CD4-positive, CD25-positive, alpha-beta regulatory T cell (primary cell): ENCODE data around the gene PTPRN2. TPM values are rescaled to one million over a fixed set of nuclear protein-coding genes. Genes with fewer than 3 reads are reported as not detected.
A peak's percentile ranks its signal among the peaks of the same experiment; 100 is the strongest.

Experiments used
- ATAC-seq, 2 donors: fragments of 150-1000 bp; cut with Tn5 transposase; one replicate each; pipeline ENCODE4 v1.10.0; 2021; ENCODE audit warnings: low read depth in 2 of 2, moderate number of reproducible peaks in 2 of 2, moderate library complexity in 1 of 2
- DNase-seq, 3 donors: peaks; one replicate each; pipeline versions ENCODE4 v3.0.0 to v3.0.0-alpha.2; 2012 to 2022; ENCODE audit warnings: mixed read lengths in 1 of 3
- H3K27ac ChIP-seq: one replicate; pipeline ENCODE4 v1.7.0; 2013; ENCODE audit warnings: mild to moderate bottlenecking, low read length; ENCODE audit not compliant: insufficient read depth, poor library complexity, severe bottlenecking
- H3K27me3 ChIP-seq: one replicate; pipeline ENCODE4 v1.7.0; 2013; ENCODE audit warnings: low read length; ENCODE audit not compliant: control insufficient read depth, insufficient read depth
- H3K36me3 ChIP-seq: one replicate; pipeline ENCODE4 v1.7.0; 2013; ENCODE audit warnings: mild to moderate bottlenecking, low read length, moderate library complexity; ENCODE audit not compliant: control insufficient read depth, insufficient read depth
- H3K4me1 ChIP-seq: 2 replicates; pipeline ENCODE4 v1.7.0; 2013; ENCODE audit warnings: mild to moderate bottlenecking, low read length; ENCODE audit not compliant: insufficient read depth, control insufficient read depth, poor library complexity, severe bottlenecking
- H3K4me3 ChIP-seq: one replicate; pipeline ENCODE4 v1.7.0; 2013; ENCODE audit warnings: low read depth, mild to moderate bottlenecking, low read length, moderate library complexity
- H3K9me3 ChIP-seq, 2 experiments: 1 replicate in 1 of 2; 2 replicates in 1 of 2; pipeline ENCODE4 v1.7.0; 2013; ENCODE audit warnings: low read length in 2 of 2, mild to moderate bottlenecking in 1 of 2, moderate library complexity in 1 of 2; ENCODE audit not compliant: control insufficient read depth in 2 of 2
- H3K27ac Mint-ChIP-seq, 3 donors: one replicate each; pipeline ENCODE4 v1.8.0; 2020 to 2022; ENCODE audit warnings: mild to moderate bottlenecking in 3 of 3, mixed read lengths in 3 of 3, moderate library complexity in 2 of 3
- H3K27me3 Mint-ChIP-seq: one replicate; pipeline ENCODE4 v1.8.0; 2022; ENCODE audit warnings: mild to moderate bottlenecking, mixed read lengths
- H3K36me3 Mint-ChIP-seq: one replicate; pipeline ENCODE4 v1.8.0; 2020; ENCODE audit warnings: mixed read lengths
- H3K4me1 Mint-ChIP-seq, 4 donors: one replicate each; pipeline ENCODE4 v1.8.0; 2020 to 2022; ENCODE audit warnings: mixed read lengths in 4 of 4, mild to moderate bottlenecking in 1 of 4
- H3K4me3 Mint-ChIP-seq, 4 donors: one replicate each; pipeline ENCODE4 v1.8.0; 2020 to 2022; ENCODE audit warnings: mild to moderate bottlenecking in 4 of 4, mixed read lengths in 4 of 4, moderate library complexity in 3 of 4
- H3K9me3 Mint-ChIP-seq, 7 donors: one replicate each; pipeline ENCODE4 v1.8.0; 2020 to 2022; ENCODE audit warnings: mixed read lengths in 7 of 7, mild to moderate bottlenecking in 3 of 7, moderate library complexity in 2 of 7
- polyA plus RNA-seq, 4 donors: library from polyadenylated mRNA; unstranded; fragments of 300-500 nt; fragmentation: Illumina TruSeq; gene quantifications; one replicate each; pipeline ENCODE4 v1.2.3, GENCODE V29; 2021
- total RNA-seq: library from RNA; stranded (reverse); gene quantifications from one replicate; pipeline ENCODE4 v1.2.3, GENCODE V29; 2022

The PTPRN2 gene
- total and polyA plus RNA-seq, 5 donors from 2014 or later: 1.6 to 4.7 (median 2.7) TPM

- H3K4me3 ChIP-seq: no peak overlapping the region
- no peaks in the 10 kb centered on the region for H3K36me3 ChIP-seq
- ATAC-seq (no peak), DNase-seq (no peak)
- peaks cover 0 to 4% (median 0%) of the 10 kb centered on the region in 7 donors for H3K9me3 Mint-ChIP-seq
- H3K27me3 ChIP-seq: no peaks in the 10 kb centered on the region
- no peak overlapping the region for H3K4me3 Mint-ChIP-seq
- no peaks in the 10 kb centered on the region for H3K9me3 ChIP-seq
- no peaks in the 10 kb centered on the region for H3K36me3 Mint-ChIP-seq
- H3K4me1 ChIP-seq: no peaks in the 10 kb centered on the region
- H3K4me1 Mint-ChIP-seq: no peaks in the 10 kb centered on the region
- no peak overlapping the region for H3K27ac ChIP-seq
- H3K27ac Mint-ChIP-seq: no peak overlapping the region
- H3K27me3 Mint-ChIP-seq: no peaks in the 10 kb centered on the region
Measured at GRCh38 chr7:158362912-158363905, 224.4 kb downstream of the PTPRN2 start.

- H3K36me3 ChIP-seq: no peaks in the 10 kb centered on the region
- H3K27ac Mint-ChIP-seq: no peak overlapping the region
- DNase-seq (no peak), ATAC-seq (no peak)
- H3K27ac ChIP-seq: no peak overlapping the region
- H3K9me3 ChIP-seq: no peaks in the 10 kb centered on the region
- peaks cover 0 to 4% (median 0%) of the 10 kb centered on the region in 7 donors for H3K9me3 Mint-ChIP-seq
- H3K36me3 Mint-ChIP-seq: no peaks in the 10 kb centered on the region
- H3K4me3 Mint-ChIP-seq: no peak overlapping the region
- no peaks in the 10 kb centered on the region for H3K27me3 Mint-ChIP-seq
- no peaks in the 10 kb centered on the region for H3K4me1 ChIP-seq
- H3K4me3 ChIP-seq: no peak overlapping the region
- no peaks in the 10 kb centered on the region for H3K4me1 Mint-ChIP-seq
- no peaks in the 10 kb centered on the region for H3K27me3 ChIP-seq
Measured at GRCh38 chr7:158362001-158362400, 225.6 kb downstream of the PTPRN2 start.

- DNase-seq: no peak
- ATAC-seq: no peak
- Histone ChIP-seq H3K27me3 (no peaks in the 10 kb centered on the region), H3K9me3 (no peaks in the 10 kb centered on the region), H3K4me3 (no peak overlapping the region), H3K4me1 (no peaks in the 10 kb centered on the region), H3K36me3 (no peaks in the 10 kb centered on the region), H3K27ac (no peak overlapping the region)
- H3K27ac Mint-ChIP-seq: peak overlapping the region in 1 of 3 donors; percentile 80
- H3K27me3 Mint-ChIP-seq: no peaks in the 10 kb centered on the region
- H3K4me3 Mint-ChIP-seq: no peak overlapping the region
- H3K9me3 Mint-ChIP-seq: peaks cover 0 to 4% (median 0%) of the 10 kb centered on the region in 7 donors
- no peaks in the 10 kb centered on the region for H3K4me1 Mint-ChIP-seq
- H3K36me3 Mint-ChIP-seq: no peaks in the 10 kb centered on the region
Measured at GRCh38 chr7:158361326-158361946, 226.2 kb downstream of the PTPRN2 start.

GRCh38 chr7:158358926-158359645 is 228.5 kb downstream of the PTPRN2 start:
- no peak overlapping the region for H3K27ac ChIP-seq
- no peak overlapping the region for H3K4me3 Mint-ChIP-seq
- DNase-seq (no peak), ATAC-seq (no peak)
- no peaks in the 10 kb centered on the region for H3K36me3 ChIP-seq
- no peaks in the 10 kb centered on the region for H3K4me1 Mint-ChIP-seq
- H3K4me1 ChIP-seq: no peaks in the 10 kb centered on the region
- peaks cover 0 to 11% (median 6%) of the 10 kb centered on the region in 7 donors for H3K9me3 Mint-ChIP-seq
- H3K27ac Mint-ChIP-seq: peak overlapping the region in 1 of 3 donors; percentile 8
- H3K4me3 ChIP-seq: no peak overlapping the region
- H3K36me3 Mint-ChIP-seq: no peaks in the 10 kb centered on the region
- peaks cover 0 to 9% of the 10 kb centered on the region in 2 experiments for H3K9me3 ChIP-seq
- no peaks in the 10 kb centered on the region for H3K27me3 ChIP-seq
- H3K27me3 Mint-ChIP-seq: no peaks in the 10 kb centered on the region

GRCh38 chr7:158357898-158358821 is 229.5 kb downstream of the PTPRN2 start:
- Histone ChIP-seq H3K4me3 (no peak overlapping the region), H3K27me3 (no peaks in the 10 kb centered on the region), H3K9me3 (peaks cover 0 to 9% of the 10 kb centered on the region in 2 experiments), H3K27ac (no peak overlapping the region), H3K36me3 (no peaks in the 10 kb centered on the region), H3K4me1 (no peaks in the 10 kb centered on the region)
- no peak overlapping the region for H3K4me3 Mint-ChIP-seq
- no peak overlapping the region for H3K27ac Mint-ChIP-seq
- H3K4me1 Mint-ChIP-seq: no peaks in the 10 kb centered on the region
- no peak for ATAC-seq
- no peaks in the 10 kb centered on the region for H3K36me3 Mint-ChIP-seq
- DNase-seq: no peak
- H3K9me3 Mint-ChIP-seq: peaks cover 0 to 14% (median 6%) of the 10 kb centered on the region in 7 donors
- no peaks in the 10 kb centered on the region for H3K27me3 Mint-ChIP-seq

GRCh38 chr7:158357106-158357897 is 230.3 kb downstream of the PTPRN2 start:
- H3K27me3 ChIP-seq: no peaks in the 10 kb centered on the region
- no peak overlapping the region for H3K27ac ChIP-seq
- Mint-ChIP-seq H3K27me3 (no peaks in the 10 kb centered on the region), H3K4me3 (no peak overlapping the region), H3K9me3 (peaks cover 0 to 17% (median 6%) of the 10 kb centered on the region in 7 donors), H3K4me1 (no peaks in the 10 kb centered on the region), H3K36me3 (no peaks in the 10 kb centered on the region), H3K27ac (no peak overlapping the region)
- no peak overlapping the region for H3K4me3 ChIP-seq
- no peaks in the 10 kb centered on the region for H3K4me1 ChIP-seq
- H3K36me3 ChIP-seq: no peaks in the 10 kb centered on the region
- peaks cover 0 to 9% of the 10 kb centered on the region in 2 experiments for H3K9me3 ChIP-seq
- ATAC-seq (no peak), DNase-seq (no peak)
